ENCODE data around the gene CSF2RB. TPM values are rescaled to one million over a fixed set of nuclear protein-coding genes. Genes with fewer than 3 reads are reported as not detected.

The CSF2RB gene
- total RNA-seq, 2 donors from 2014 or later = not detected

- no peak overlapping the region for H3K4me3 ChIP-seq (ENCODE audit: low read length)
- peaks cover 42% of the 10 kb centered on the region for H3K27me3 Mint-ChIP-seq (ENCODE audit: insufficient read depth)
These were observed 3.0 kb upstream of the CSF2RB start for GRCh38 chr22:36910461-36910860.

GRCh38 chr22:36911887-36912661 lies 1.4 kb upstream of the CSF2RB start:
- no peaks in the 10 kb centered on the region for H3K36me3 ChIP-seq (ENCODE audit: control insufficient read depth, insufficient read depth, low read length)
- no peak for TF ChIP-seq CTCF (conservative IDR thresholded peaks at IDR 0.05)
- H3K4me1 ChIP-seq (ENCODE audit: control insufficient read depth, insufficient read depth, low read length) = no peaks in the 10 kb centered on the region
- WGBS, 2 experiments (ENCODE audit: insufficient coverage in 1 of 2, insufficient read length in 1 of 2) = 39 to 45% methylated on average over 7 to 13 of the region's 13 CpGs
- no peaks in the 10 kb centered on the region for H3K36me3 Mint-ChIP-seq (ENCODE audit: low read depth)
- no peak overlapping the region for H3K27ac ChIP-seq (ENCODE audit: low read depth, low read length)
- no peak overlapping the region for H3K9ac ChIP-seq (ENCODE audit: extremely low read depth, low read length, poor library complexity, severe bottlenecking)
- no peak overlapping the region for H3K27ac Mint-ChIP-seq
- peaks cover 11% of the 10 kb centered on the region for H3K27me3 ChIP-seq (ENCODE audit: control insufficient read depth, insufficient read depth, low read length, poor library complexity, severe bottlenecking)
- no peaks in the 10 kb centered on the region for H3K9me3 Mint-ChIP-seq
- peaks cover 19% of the 10 kb centered on the region for H3K4me1 Mint-ChIP-seq
- H3K4me3 Mint-ChIP-seq = no peak overlapping the region
- peak; percentile 73 for DNase-seq
- H3K9me3 ChIP-seq (ENCODE audit: control insufficient read depth, low read length) = no peaks in the 10 kb centered on the region
- no peak overlapping the region for H3K4me3 ChIP-seq (ENCODE audit: low read length)
- peaks cover 41% of the 10 kb centered on the region for H3K27me3 Mint-ChIP-seq (ENCODE audit: insufficient read depth)

More at GRCh38 chr22:36910461-36910860, 3.0 kb upstream of the CSF2RB start:
- Mint-ChIP-seq H3K4me1 (peaks cover 19% of the 10 kb centered on the region), H3K9me3 (no peaks in the 10 kb centered on the region), H3K27ac (no peak overlapping the region), H3K36me3 (ENCODE audit: low read depth) (no peaks in the 10 kb centered on the region), H3K4me3 (no peak overlapping the region)
- Histone ChIP-seq H3K9me3 (ENCODE audit: control insufficient read depth, low read length) (no peaks in the 10 kb centered on the region), H3K36me3 (ENCODE audit: control insufficient read depth, insufficient read depth, low read length) (no peaks in the 10 kb centered on the region), H3K9ac (ENCODE audit: extremely low read depth, low read length, poor library complexity, severe bottlenecking) (no peak overlapping the region), H3K4me1 (ENCODE audit: control insufficient read depth, insufficient read depth, low read length) (no peaks in the 10 kb centered on the region), H3K27me3 (ENCODE audit: control insufficient read depth, insufficient read depth, low read length, poor library complexity, severe bottlenecking) (peaks cover 11% of the 10 kb centered on the region), H3K27ac (ENCODE audit: low read depth, low read length) (no peak overlapping the region)
- DNase-seq = no peak
- no peak for TF ChIP-seq CTCF (conservative IDR thresholded peaks at IDR 0.05)

- Histone ChIP-seq H3K27me3 (ENCODE audit: control insufficient read depth, insufficient read depth, low read length, poor library complexity, severe bottlenecking) (peaks cover 11% of the 10 kb centered on the region), H3K4me3 (ENCODE audit: low read length) (no peak overlapping the region), H3K4me1 (ENCODE audit: control insufficient read depth, insufficient read depth, low read length) (no peaks in the 10 kb centered on the region), H3K9me3 (ENCODE audit: control insufficient read depth, low read length) (no peaks in the 10 kb centered on the region), H3K9ac (ENCODE audit: extremely low read depth, low read length, poor library complexity, severe bottlenecking) (no peak overlapping the region), H3K36me3 (ENCODE audit: control insufficient read depth, insufficient read depth, low read length) (no peaks in the 10 kb centered on the region), H3K27ac (ENCODE audit: low read depth, low read length) (no peak overlapping the region)
- Mint-ChIP-seq H3K4me1 (peaks cover 12% of the 10 kb centered on the region), H3K36me3 (ENCODE audit: low read depth) (no peaks in the 10 kb centered on the region), H3K27ac (no peak overlapping the region), H3K9me3 (no peaks in the 10 kb centered on the region), H3K27me3 (ENCODE audit: insufficient read depth) (peaks cover 42% of the 10 kb centered on the region), H3K4me3 (no peak overlapping the region)
- no peak for TF ChIP-seq CTCF (conservative IDR thresholded peaks at IDR 0.05)
- DNase-seq = no peak
- 96 to 98% methylated on average over 5 to 8 of the region's 8 CpGs for WGBS, 2 experiments (ENCODE audit: insufficient coverage in 1 of 2, insufficient read length in 1 of 2)
These were observed 568 bp upstream of the CSF2RB start for GRCh38 chr22:36912694-36913426.
